ENCODE data around the gene TAOK3.
A peak's percentile ranks its signal among the peaks of the same experiment; 100 is the strongest.

Gene TAOK3

DNA sequence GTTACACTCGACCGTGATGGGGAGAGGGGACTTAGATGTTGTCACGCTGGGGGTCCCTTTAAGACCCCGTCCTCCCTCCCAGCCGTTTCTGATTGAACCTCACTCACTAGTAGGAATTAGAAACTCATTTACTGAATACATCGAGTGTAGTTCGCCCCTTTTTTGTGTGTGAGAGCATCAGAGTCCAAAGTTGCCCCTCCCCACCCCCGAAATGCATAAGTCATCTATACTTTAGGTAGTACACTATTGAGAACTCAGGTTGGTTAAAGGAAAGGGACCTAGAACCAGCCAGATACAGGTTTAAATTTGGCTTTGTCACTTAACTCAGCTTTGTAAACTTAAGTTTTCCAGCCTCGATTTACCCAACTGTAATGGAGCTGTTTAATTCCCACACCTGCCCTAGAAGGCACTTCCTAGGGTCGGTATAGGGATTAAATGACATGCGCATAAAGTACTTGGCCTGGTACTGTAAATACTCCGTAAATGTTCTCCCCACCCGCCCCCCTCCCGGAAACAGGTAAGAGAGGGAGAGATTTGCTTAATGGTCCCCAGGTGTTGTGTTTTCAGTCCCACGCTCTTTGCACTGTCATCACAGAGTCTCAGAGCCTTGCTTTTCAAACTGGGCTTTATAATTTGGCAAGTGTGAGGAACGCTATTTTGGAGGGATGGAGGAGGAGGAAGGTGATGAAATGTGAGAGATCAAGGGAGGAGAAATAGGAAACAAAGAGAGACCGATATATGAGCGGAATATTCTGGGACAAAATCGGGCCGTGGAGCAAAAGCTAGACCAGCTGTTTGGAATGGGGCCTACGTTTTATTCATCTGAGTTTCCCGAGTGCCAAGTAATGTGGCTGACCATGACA, 4.5 kb upstream of the TAOK3 start:
- peak overlapping the region; percentile 87 for H3K4me3 ChIP-seq (ENCODE audit: low read depth, low read length)
- DNase-seq (ENCODE audit: low read depth), result no peak
- TF ChIP-seq, protein P1, sequence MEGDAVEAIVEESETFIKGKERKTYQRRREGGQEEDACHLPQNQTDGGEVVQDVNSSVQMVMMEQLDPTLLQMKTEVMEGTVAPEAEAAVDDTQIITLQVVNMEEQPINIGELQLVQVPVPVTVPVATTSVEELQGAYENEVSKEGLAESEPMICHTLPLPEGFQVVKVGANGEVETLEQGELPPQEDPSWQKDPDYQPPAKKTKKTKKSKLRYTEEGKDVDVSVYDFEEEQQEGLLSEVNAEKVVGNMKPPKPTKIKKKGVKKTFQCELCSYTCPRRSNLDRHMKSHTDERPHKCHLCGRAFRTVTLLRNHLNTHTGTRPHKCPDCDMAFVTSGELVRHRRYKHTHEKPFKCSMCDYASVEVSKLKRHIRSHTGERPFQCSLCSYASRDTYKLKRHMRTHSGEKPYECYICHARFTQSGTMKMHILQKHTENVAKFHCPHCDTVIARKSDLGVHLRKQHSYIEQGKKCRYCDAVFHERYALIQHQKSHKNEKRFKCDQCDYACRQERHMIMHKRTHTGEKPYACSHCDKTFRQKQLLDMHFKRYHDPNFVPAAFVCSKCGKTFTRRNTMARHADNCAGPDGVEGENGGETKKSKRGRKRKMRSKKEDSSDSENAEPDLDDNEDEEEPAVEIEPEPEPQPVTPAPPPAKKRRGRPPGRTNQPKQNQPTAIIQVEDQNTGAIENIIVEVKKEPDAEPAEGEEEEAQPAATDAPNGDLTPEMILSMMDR (conservative IDR thresholded peaks at IDR 0.05; ENCODE audit: low read depth, low read length), result no peak

DNA sequence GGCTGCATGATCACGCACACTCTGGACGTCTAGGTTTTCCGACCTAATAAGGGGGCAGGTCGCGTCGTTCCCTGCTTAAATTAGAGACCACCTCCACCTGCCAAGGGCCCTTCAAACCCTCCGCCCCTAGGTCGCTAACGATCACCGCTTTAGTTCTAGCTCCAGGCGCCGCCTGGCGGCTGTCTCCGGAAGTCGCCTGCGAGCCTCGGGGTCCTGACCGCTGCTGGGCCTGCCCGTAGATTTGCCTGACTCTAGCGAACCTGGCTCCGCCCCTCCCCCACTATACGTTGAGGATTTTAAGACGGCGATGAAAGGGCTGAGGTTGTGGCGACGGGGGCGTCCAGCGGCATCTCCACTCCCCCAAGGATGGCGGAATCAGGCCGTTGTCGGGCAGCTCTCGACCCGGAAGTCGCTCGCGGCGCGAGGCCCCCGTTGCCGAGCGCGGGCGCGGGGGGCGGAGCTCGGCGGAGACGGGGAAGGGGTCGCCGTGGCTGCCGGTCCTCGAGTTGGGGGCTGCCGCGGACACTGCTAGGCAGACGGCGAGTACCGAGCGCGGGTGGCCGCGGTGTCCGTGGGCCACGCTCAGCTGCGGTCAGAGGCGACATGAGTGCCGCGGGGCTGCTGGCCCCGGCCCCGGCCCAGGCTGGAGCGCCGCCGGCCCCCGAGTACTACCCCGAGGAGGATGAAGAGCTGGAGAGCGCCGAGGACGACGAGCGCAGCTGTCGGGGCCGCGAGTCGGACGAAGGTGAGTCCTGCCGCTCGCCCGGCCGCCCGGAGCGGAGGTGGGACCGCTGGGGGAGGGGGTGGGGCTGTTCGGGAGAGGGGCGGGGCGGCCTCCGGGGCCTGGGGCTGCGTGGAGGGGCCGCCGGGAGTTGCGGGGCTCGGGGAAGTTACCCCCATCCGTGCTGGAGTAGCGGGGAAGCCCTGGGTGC, 3.6 kb upstream of the TAOK3 start, which contains the start of gene SUDS3:
TSS of gene SUDS3 (plus strand) at position 467 of the 932 bp plus-strand sequence. CDS start at position 604, 137 bp downstream.
- DNase-seq (ENCODE audit: low read depth), result peak; percentile 79
- peak within 1 kb of the TSS; percentile 87 for H3K4me3 ChIP-seq (ENCODE audit: low read depth, low read length)
- TF ChIP-seq, protein P1 (conservative IDR thresholded peaks at IDR 0.05; ENCODE audit: low read depth, low read length), result peak; percentile 97

DNA sequence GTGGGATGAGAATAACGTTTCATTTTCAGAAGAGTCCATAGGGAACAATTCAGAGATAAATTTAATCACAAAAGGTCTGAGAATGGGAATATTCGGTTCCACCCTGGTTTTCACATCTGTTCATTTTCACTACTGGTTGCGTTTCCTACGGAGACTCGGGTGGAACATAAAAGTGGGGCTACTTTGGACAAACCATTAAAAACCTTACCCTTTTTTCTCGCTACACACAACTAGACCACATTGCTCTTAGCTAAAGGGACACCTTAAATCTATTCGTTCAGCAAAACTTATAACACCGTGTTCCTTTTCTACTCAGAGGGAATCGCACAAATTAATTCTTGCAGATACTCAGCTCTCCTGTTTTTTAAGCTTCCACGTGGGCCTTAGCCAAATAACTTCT, 2.6 kb upstream of the TAOK3 start:
- TF ChIP-seq, protein P1 (conservative IDR thresholded peaks at IDR 0.05; ENCODE audit: low read depth, low read length), result no peak
- H3K4me3 ChIP-seq (ENCODE audit: low read depth, low read length), result no peak overlapping the region
- DNase-seq (ENCODE audit: low read depth), result no peak

DNA sequence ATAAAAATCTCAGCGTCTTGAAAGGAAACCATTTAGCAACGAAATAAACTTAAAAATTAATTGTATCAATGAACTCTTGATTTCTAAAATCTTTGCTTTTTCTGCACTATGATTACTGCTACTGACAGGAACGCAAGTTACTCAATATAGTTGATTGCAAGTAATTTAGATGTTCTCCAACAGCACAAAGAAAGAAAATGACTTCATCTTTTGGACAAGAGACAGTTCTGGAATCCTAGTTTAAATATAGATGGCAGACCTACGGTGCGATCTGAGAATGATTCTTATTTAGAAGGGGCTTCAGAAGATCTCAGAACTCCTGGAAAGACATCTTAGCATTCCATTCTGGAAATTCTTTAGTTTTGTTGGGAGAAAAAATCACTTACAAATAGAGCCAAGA, 2.2 kb upstream of the TAOK3 start:
- no peak for DNase-seq (ENCODE audit: low read depth)
- no peak overlapping the region for H3K4me3 ChIP-seq (ENCODE audit: low read depth, low read length)
- TF ChIP-seq, protein P1 (conservative IDR thresholded peaks at IDR 0.05; ENCODE audit: low read depth, low read length), result no peak

DNA sequence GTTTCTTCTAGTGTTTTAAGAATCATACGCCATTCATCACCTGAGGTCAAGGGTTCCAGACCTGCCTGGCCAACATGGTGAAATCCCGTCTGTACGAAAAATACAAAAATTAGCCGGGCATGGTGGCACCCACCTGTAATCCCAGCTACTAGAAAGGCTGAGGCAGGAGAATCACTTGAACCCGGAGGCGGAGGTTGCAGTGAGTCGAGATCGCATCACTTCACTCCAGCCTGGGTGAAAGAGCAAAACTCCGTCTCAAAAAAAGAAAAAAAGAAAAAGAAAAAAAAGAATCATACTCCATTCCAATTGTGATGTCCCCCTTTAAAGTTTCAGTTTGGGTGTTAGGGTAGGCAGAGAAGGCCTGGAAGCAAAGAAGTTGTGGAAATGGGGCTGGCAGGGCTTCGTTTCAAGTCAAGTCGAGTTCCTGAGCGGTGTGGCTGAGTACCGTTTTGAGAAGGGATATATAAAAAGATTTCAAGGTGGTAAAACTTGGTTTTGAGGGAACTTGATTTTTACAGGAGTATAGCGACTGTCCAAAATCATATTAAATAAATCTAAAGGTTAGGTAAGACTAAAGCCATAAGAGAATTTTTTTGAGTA, 1.5 kb upstream of the TAOK3 start:
- no peak for DNase-seq (ENCODE audit: low read depth)
- H3K4me3 ChIP-seq (ENCODE audit: low read depth, low read length), result no peak overlapping the region
- TF ChIP-seq, protein P1 (conservative IDR thresholded peaks at IDR 0.05; ENCODE audit: low read depth, low read length), result no peak

DNA sequence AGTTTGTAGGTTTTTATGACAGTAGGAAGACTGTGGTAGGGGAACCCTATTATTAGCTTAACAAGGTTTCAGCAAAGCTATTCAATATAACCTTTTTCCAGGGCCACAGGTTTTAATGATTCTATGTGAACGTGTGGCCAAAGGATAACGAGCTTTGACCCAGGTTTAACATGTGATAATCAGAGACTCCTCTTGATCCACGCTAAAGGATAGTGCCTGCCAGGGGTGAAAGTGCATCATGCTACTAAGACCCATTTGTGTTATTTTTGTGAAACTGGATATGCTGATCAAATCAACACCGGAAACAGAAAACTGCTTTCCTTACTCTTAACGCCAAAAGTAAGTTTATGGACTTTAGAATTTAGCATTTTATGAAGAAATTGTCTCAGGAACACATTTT, 909 bp upstream of the TAOK3 start:
- DNase-seq (ENCODE audit: low read depth), result no peak
- TF ChIP-seq, protein P1 (conservative IDR thresholded peaks at IDR 0.05; ENCODE audit: low read depth, low read length), result no peak
- H3K4me3 ChIP-seq (ENCODE audit: low read depth, low read length), result peak overlapping the region; percentile 80

All from choroid plexus epithelial cell (primary cell).